HL-60 (cell line): ENCODE results near the gene SORCS1.

ENCODE experiments used
- CTCF ChIP-seq: IDR thresholded peaks from one replicate; pipeline ENCODE4 v1.5.1; 2011; ENCODE audit warnings: low read length, control low read depth, inconsistent platforms; ENCODE audit not compliant: insufficient read depth
- GABPA ChIP-seq: IDR thresholded peaks from 2 replicates; pipeline ENCODE4 v1.6.1; 2012; ENCODE audit warnings: low read depth
- POLR2AphosphoS5 ChIP-seq: IDR thresholded peaks from 2 replicates; pipeline ENCODE4 v1.6.1; 2012; ENCODE audit warnings: low read depth
- REST ChIP-seq: IDR thresholded peaks from 2 replicates; pipeline ENCODE4 v1.6.1; 2012; ENCODE audit warnings: low read depth; ENCODE audit not compliant: insufficient replicate concordance
- SPI1 ChIP-seq: IDR thresholded peaks from 2 replicates; pipeline ENCODE4 v1.6.1; 2012; ENCODE audit warnings: low read depth, mild to moderate bottlenecking, borderline replicate concordance

GRCh38 chr10:107064075-107064474 lies 100.4 kb downstream of the SORCS1 start:
- TF ChIP-seq POLR2AphosphoS5 (no peak), CTCF (no peak), GABPA (no peak), REST (no peak), SPI1 (no peak)
